GM23248 (cell line): ENCODE measurements around the gene DIP2C. TPM values are rescaled to one million over a fixed set of nuclear protein-coding genes. Genes with fewer than 3 reads are reported as not detected.

Experiments
- DNase-seq: peaks from one replicate; pipeline ENCODE4 v3.0.0-alpha.2; 2015
- H2AFZ ChIP-seq: fragments of 200-600 bp; sonication (generic); 2 replicates; pipeline ENCODE4 v1.6.1; 2016; ENCODE audit warnings: antibody characterized with exemption
- H3F3A ChIP-seq: fragments of 200-600 bp; sonication (generic); 2 replicates; pipeline ENCODE4 v1.6.1; 2016; ENCODE audit warnings: mild to moderate bottlenecking, antibody characterized with exemption, mixed run types; ENCODE audit not compliant: insufficient read depth
- H3K27ac ChIP-seq: fragments of 200-600 bp; sonication (generic); 2 replicates; pipeline ENCODE4 v1.5.1; 2016; ENCODE audit warnings: mild to moderate bottlenecking
- H3K27me3 ChIP-seq: fragments of 200-600 bp; sonication (generic); replicated peaks from 2 replicates; pipeline ENCODE4 v1.6.1; 2016; ENCODE audit warnings: mild to moderate bottlenecking; ENCODE audit not compliant: insufficient read depth
- H3K36me3 ChIP-seq: fragments of 200-600 bp; sonication (generic); 2 replicates; pipeline ENCODE4 v1.6.1; 2016; ENCODE audit warnings: low read depth, mild to moderate bottlenecking
- H3K4me1 ChIP-seq: fragments of 200-600 bp; sonication (generic); 2 replicates; pipeline ENCODE4 v1.6.1; 2016; ENCODE audit warnings: mild to moderate bottlenecking; ENCODE audit not compliant: insufficient read depth
- H3K4me2 ChIP-seq: fragments of 200-600 bp; sonication (generic); one replicate; pipeline ENCODE4 v1.6.1; 2016; ENCODE audit warnings: mild to moderate bottlenecking; ENCODE audit not compliant: unreplicated experiment
- H3K4me3 ChIP-seq: fragments of 200-600 bp; sonication (generic); 2 replicates; pipeline ENCODE4 v1.5.1; 2016; ENCODE audit warnings: mild to moderate bottlenecking
- H3K79me2 ChIP-seq: fragments of 200-600 bp; sonication (generic); 2 replicates; pipeline ENCODE4 v1.6.1; 2016; ENCODE audit warnings: mild to moderate bottlenecking; ENCODE audit not compliant: insufficient read depth
- H3K9ac ChIP-seq: fragments of 200-600 bp; sonication (generic); 2 replicates; pipeline ENCODE4 v1.6.1; 2016; ENCODE audit warnings: mild to moderate bottlenecking
- H3K9me2 ChIP-seq: fragments of 200-600 bp; sonication (generic); 2 replicates; pipeline ENCODE4 v1.6.1; 2016; ENCODE audit warnings: mixed run types, mild to moderate bottlenecking, moderate library complexity; ENCODE audit not compliant: insufficient read depth
- H3K9me3 ChIP-seq: fragments of 200-600 bp; sonication (generic); one replicate; pipeline ENCODE4 v1.6.1; 2017; ENCODE audit warnings: low read depth
- H4K20me1 ChIP-seq: fragments of 200-600 bp; sonication (generic); 2 replicates; pipeline ENCODE4 v1.6.0; 2016; ENCODE audit not compliant: insufficient read depth
- EZH2 ChIP-seq: fragments of 200-600 bp; sonication (generic); IDR thresholded peaks from 2 replicates; pipeline ENCODE4 v1.6.1; 2018; ENCODE audit warnings: antibody characterized with exemption, mild to moderate bottlenecking; ENCODE audit not compliant: insufficient read depth, poor library complexity, severe bottlenecking
- EZH2phosphoT487 ChIP-seq: fragments of 200-600 bp; sonication (generic); IDR thresholded peaks from 2 replicates; pipeline ENCODE4 v1.6.1; 2018; ENCODE audit warnings: antibody characterized with exemption, moderate library complexity, mild to moderate bottlenecking, low read depth; ENCODE audit not compliant: insufficient read depth
- WGBS, 2 experiments: methylation state at CpG; one replicate each; pipeline ENCODE4 v1.1.6; 2015 to 2017; ENCODE audit warnings: low lambda C conversion rate in 2 of 2, low coverage in 1 of 2; ENCODE audit errors: missing lambda C conversion rate in 2 of 2; 5-methylcytosine and 5-hydroxymethylcytosine counted together
- in situ Hi-C: fragments of 300-500 bp; cut with MboI; formaldehyde crosslinking; loops from 2 replicates; pipeline ENCODE4 v1.15.0; 2020
- polyA plus RNA-seq: library from polyadenylated mRNA; unstranded; fragments of >200 nt; fragmentation: Nextera tagmentation; extraction: Ambion mirVana; gene quantifications from 2 replicates; pipeline ENCODE4 v1.2.1, GENCODE V29; 2016
- total RNA-seq: library from RNA; depleted of rRNA; stranded (reverse); fragments of >200 nt; shearing (Covaris generic); gene quantifications from 2 replicates; pipeline ENCODE4 v1.2.3, GENCODE V29; 2014

Gene DIP2C
- total and polyA plus RNA-seq, 2 experiments from 2014 or later: 12.0 to 13.1 TPM

- no peak overlapping the region for H2AFZ ChIP-seq
- no peaks in the 10 kb centered on the region for H3K27me3 ChIP-seq
- H3K9me3 ChIP-seq: no peaks in the 10 kb centered on the region
- no peak overlapping the region for H3K27ac ChIP-seq
- in situ Hi-C loops: no loop called here
- no peaks in the 10 kb centered on the region for H3K36me3 ChIP-seq
- 0 out of 2 replicates have a peak, but pooled peaks cover 6% of the 10 kb centered on the region for H3K4me1 ChIP-seq
- no peak for DNase-seq
- TF ChIP-seq EZH2phosphoT487 (no peak), EZH2 (no peak)
- H3K79me2 ChIP-seq: peaks cover 98% of the 10 kb centered on the region
- no peaks in the 10 kb centered on the region for H3K9me2 ChIP-seq
- no peaks in the 10 kb centered on the region for H3F3A ChIP-seq
- 90 to 91% methylated on average over 27 of the region's 27 CpGs for WGBS, 2 experiments
- no peak overlapping the region for H3K9ac ChIP-seq
- H3K4me3 ChIP-seq: no peak overlapping the region
- no peak overlapping the region for H3K4me2 ChIP-seq
- peaks cover 7% of the 10 kb centered on the region; the same call in 1 of the 2 replicates for H4K20me1 ChIP-seq
Observed at GRCh38 chr10:529468-530230, 159.8 kb downstream of the DIP2C start.

GRCh38 chr10:528173-529165 is 161.0 kb downstream of the DIP2C start:
- 94% methylated on average over 37 of the region's 37 CpGs for WGBS, 2 experiments
- in situ Hi-C loops: no loop called here
- Histone ChIP-seq H3K4me3 (no peak overlapping the region), H3K79me2 (peaks cover 100% of the 10 kb centered on the region), H3K27me3 (no peaks in the 10 kb centered on the region), H3K9me3 (no peaks in the 10 kb centered on the region), H3K9me2 (no peaks in the 10 kb centered on the region), H3K36me3 (no peaks in the 10 kb centered on the region), H3K4me1 (0 out of 2 replicates have a peak, but pooled peaks cover 6% of the 10 kb centered on the region), H2AFZ (no peak overlapping the region), H3K4me2 (no peak overlapping the region), H3F3A (no peaks in the 10 kb centered on the region), H4K20me1 (peaks cover 7% of the 10 kb centered on the region; the same call in 1 of the 2 replicates), H3K27ac (no peak overlapping the region), H3K9ac (no peak overlapping the region)
- DNase-seq: no peak
- TF ChIP-seq EZH2phosphoT487 (no peak), EZH2 (no peak)

- H3K27me3 ChIP-seq: no peaks in the 10 kb centered on the region
- H3K27ac ChIP-seq: no peak overlapping the region
Observed at GRCh38 chr10:527416-527815, 162.1 kb downstream of the DIP2C start.

GRCh38 chr10:526651-527312 is 162.7 kb downstream of the DIP2C start:
- no peak overlapping the region for H3K9ac ChIP-seq
- no peak overlapping the region for H3K4me3 ChIP-seq
- H3K36me3 ChIP-seq: no peaks in the 10 kb centered on the region
- no peaks in the 10 kb centered on the region for H3K27me3 ChIP-seq
- peaks cover 7% of the 10 kb centered on the region; the same call in 1 of the 2 replicates for H4K20me1 ChIP-seq
- TF ChIP-seq EZH2 (no peak), EZH2phosphoT487 (no peak)
- no peaks in the 10 kb centered on the region for H3K9me2 ChIP-seq
- no peak overlapping the region for H3K4me2 ChIP-seq
- H3F3A ChIP-seq: no peaks in the 10 kb centered on the region
- no peak overlapping the region for H3K27ac ChIP-seq
- WGBS, 2 experiments: 95 to 96% methylated on average over 21 of the region's 21 CpGs
- H3K4me1 ChIP-seq: 0 out of 2 replicates have a peak, but pooled peaks cover 6% of the 10 kb centered on the region
- no peak for DNase-seq
- H3K79me2 ChIP-seq: peaks cover 96% of the 10 kb centered on the region
- in situ Hi-C loops: no loop called here
- no peaks in the 10 kb centered on the region for H3K9me3 ChIP-seq
- H2AFZ ChIP-seq: no peak overlapping the region

More at GRCh38 chr10:527416-527815, 162.1 kb downstream of the DIP2C start:
- Histone ChIP-seq H3K4me2 (no peak overlapping the region), H3F3A (no peaks in the 10 kb centered on the region), H3K9me3 (no peaks in the 10 kb centered on the region), H3K4me3 (no peak overlapping the region), H3K4me1 (0 out of 2 replicates have a peak, but pooled peaks cover 6% of the 10 kb centered on the region), H3K79me2 (peaks cover 96% of the 10 kb centered on the region), H4K20me1 (peaks cover 7% of the 10 kb centered on the region; the same call in 1 of the 2 replicates), H3K9ac (no peak overlapping the region), H2AFZ (no peak overlapping the region), H3K9me2 (no peaks in the 10 kb centered on the region), H3K36me3 (no peaks in the 10 kb centered on the region)
- in situ Hi-C loops: no loop called here
- TF ChIP-seq EZH2 (no peak), EZH2phosphoT487 (no peak)
- DNase-seq: no peak
- WGBS, 2 experiments: 19 to 27% methylated on average over 1 of the region's 1 CpG
